GM13976 (cell line): ENCODE measurements around the gene PSMB2.

Experiments used
- DNase-seq: peaks from one replicate; pipeline ENCODE4 v3.0.0; 2012; ENCODE audit warnings: low spot score
- CTCF ChIP-seq: IDR thresholded peaks from 2 replicates; pipeline ENCODE4 v1.5.1; 2012; ENCODE audit warnings: borderline replicate concordance, mild to moderate bottlenecking; ENCODE audit not compliant: insufficient read depth; ENCODE audit errors: extremely low read depth, missing control alignments, control extremely low read depth
- in situ Hi-C: fragments of 300-500 bp; cut with MboI; formaldehyde crosslinking; loops from one replicate; pipeline ENCODE4 v1.12.0; 2022; ENCODE audit warnings: low sequenced_read_pairs, mixed read lengths, inconsistent platforms; ENCODE audit not compliant: unreplicated experiment

Gene PSMB2

GRCh38 chr1:35633547-35633946 is 7.8 kb downstream of the PSMB2 start:
- in situ Hi-C loops, result no loop called here
- no peak for DNase-seq
- no peak for TF ChIP-seq CTCF

- in situ Hi-C loops, result no loop called here
- DNase-seq, result no peak
- TF ChIP-seq CTCF, result no peak
Measured at GRCh38 chr1:35631396-35631795, 9.9 kb downstream of the PSMB2 start.

GRCh38 chr1:35629051-35629450 is 12.3 kb downstream of the PSMB2 start:
- in situ Hi-C loops, result no loop called here
- no peak for TF ChIP-seq CTCF
- DNase-seq, result no peak

GRCh38 chr1:35623832-35624231 is 17.5 kb downstream of the PSMB2 start:
- no peak for TF ChIP-seq CTCF
- in situ Hi-C loops, result no loop called here
- no peak for DNase-seq

GRCh38 chr1:35622510-35623178 is 18.7 kb downstream of the PSMB2 start:
- in situ Hi-C loops, result no loop called here
- no peak for DNase-seq
- no peak for TF ChIP-seq CTCF

- TF ChIP-seq CTCF, result no peak
- in situ Hi-C loops, result no loop called here
- no peak for DNase-seq
Measured at GRCh38 chr1:35619237-35620121, 21.8 kb downstream of the PSMB2 start.
